ENCODE results near the gene ENKUR.

GRCh38 chr10:24992512-24993133, 23.3 kb downstream of the ENKUR start:
- TF ChIP-seq ELF1 (IDR thresholded peaks at IDR 0.05; ENCODE audit: borderline replicate concordance, low read depth) (no peak), EZH2 (IDR thresholded peaks at IDR 0.05) (no peak), CTCF (IDR thresholded peaks at IDR 0.05 in 2 of 3, conservative IDR thresholded peaks at IDR 0.05 in 1 of 3; ENCODE audit: borderline replicate concordance in 1 of 3, insufficient read depth in 1 of 3, low read depth in 2 of 3, low read length in 2 of 3) (no peak), MAX (IDR thresholded peaks at IDR 0.05) (no peak), SIN3A (IDR thresholded peaks at IDR 0.05; ENCODE audit: low read depth) (no peak), ATF3 (IDR thresholded peaks at IDR 0.05) (no peak), POLR2A (IDR thresholded peaks at IDR 0.05; ENCODE audit: borderline replicate concordance, extremely low read depth, insufficient read depth, insufficient read length) (no peak), EZH2phosphoT487 (IDR thresholded peaks at IDR 0.05; ENCODE audit: borderline replicate concordance) (no peak), TCF7L2 (IDR thresholded peaks at IDR 0.05; ENCODE audit: borderline replicate concordance, extremely low read depth, insufficient read depth, insufficient read length) (no peak), POLR2AphosphoS5 (IDR thresholded peaks at IDR 0.05; ENCODE audit: low read depth, low read length) (no peak), RAD21 (IDR thresholded peaks at IDR 0.05; ENCODE audit: low read depth) (no peak), ZNF274 (IDR thresholded peaks at IDR 0.05; ENCODE audit: low read depth, low read length) (no peak)
- TF ChIP-seq, protein P1, sequence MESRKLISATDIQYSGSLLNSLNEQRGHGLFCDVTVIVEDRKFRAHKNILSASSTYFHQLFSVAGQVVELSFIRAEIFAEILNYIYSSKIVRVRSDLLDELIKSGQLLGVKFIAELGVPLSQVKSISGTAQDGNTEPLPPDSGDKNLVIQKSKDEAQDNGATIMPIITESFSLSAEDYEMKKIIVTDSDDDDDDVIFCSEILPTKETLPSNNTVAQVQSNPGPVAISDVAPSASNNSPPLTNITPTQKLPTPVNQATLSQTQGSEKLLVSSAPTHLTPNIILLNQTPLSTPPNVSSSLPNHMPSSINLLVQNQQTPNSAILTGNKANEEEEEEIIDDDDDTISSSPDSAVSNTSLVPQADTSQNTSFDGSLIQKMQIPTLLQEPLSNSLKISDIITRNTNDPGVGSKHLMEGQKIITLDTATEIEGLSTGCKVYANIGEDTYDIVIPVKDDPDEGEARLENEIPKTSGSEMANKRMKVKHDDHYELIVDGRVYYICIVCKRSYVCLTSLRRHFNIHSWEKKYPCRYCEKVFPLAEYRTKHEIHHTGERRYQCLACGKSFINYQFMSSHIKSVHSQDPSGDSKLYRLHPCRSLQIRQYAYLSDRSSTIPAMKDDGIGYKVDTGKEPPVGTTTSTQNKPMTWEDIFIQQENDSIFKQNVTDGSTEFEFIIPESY (IDR thresholded peaks at IDR 0.05; ENCODE audit: extremely low read depth, insufficient replicate concordance, low read length): no peak

Data from HCT116 (cell line).